ENCODE measurements around the gene ASPHD2. TPM values are rescaled to one million over a fixed set of nuclear protein-coding genes. Genes with fewer than 3 reads are reported as not detected.
"Not testable (repeated sequence)": the region's sequence is repeated elsewhere in the genome, so short reads cannot be mapped to it uniquely, and the experiment has no call there.

ASPHD2 gene
- total RNA-seq, 1 experiment from 2014 or later = 8.7 TPM

- DNase-seq (ENCODE audit: low read depth) = no peak
Observed at GRCh38 chr22:26416256-26416655, 12.8 kb upstream of the ASPHD2 start.

- DNase-seq (ENCODE audit: low read depth) = peak; percentile 86
Observed at GRCh38 chr22:26416670-26417276, 12.3 kb upstream of the ASPHD2 start.

- peak; percentile 45 for DNase-seq (ENCODE audit: low read depth)
Observed at GRCh38 chr22:26417406-26417805, 11.7 kb upstream of the ASPHD2 start.

DNA sequence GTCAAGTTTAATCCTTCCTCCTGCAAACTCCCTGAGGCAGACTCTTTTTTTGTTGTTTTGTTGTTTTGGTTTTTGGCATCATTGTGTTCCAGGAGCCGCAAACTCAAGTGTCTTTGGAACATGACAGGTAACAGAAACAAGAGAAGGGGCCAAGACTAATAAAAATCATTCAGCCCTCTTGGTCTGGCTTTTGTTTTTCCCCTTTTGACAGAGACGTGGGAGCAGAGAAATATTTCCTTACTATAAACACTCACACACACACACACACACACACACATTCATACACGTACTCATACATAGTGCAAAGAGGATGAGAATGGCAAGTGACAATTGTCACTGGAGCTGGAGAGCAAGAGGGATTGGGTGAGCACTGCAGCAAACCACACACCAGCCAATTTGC is 10.4 kb upstream of the ASPHD2 start:
- no peak for DNase-seq (ENCODE audit: low read depth)

GRCh38 chr22:26426924-26427323 is 2.1 kb upstream of the ASPHD2 start:
- no peak for DNase-seq (ENCODE audit: low read depth)

- DNase-seq (ENCODE audit: low read depth) = no peak
Observed at GRCh38 chr22:26429458-26430286, 612 bp downstream of the ASPHD2 start.

GRCh38 chr22:26430600-26430999 is 1.5 kb downstream of the ASPHD2 start:
- DNase-seq (ENCODE audit: low read depth) = no peak

- peak; percentile 23 for DNase-seq (ENCODE audit: low read depth)
Observed at GRCh38 chr22:26431261-26431995, 2.4 kb downstream of the ASPHD2 start.

- no peak for DNase-seq (ENCODE audit: low read depth)
Observed at GRCh38 chr22:26432619-26433311, 3.7 kb downstream of the ASPHD2 start.

DNA sequence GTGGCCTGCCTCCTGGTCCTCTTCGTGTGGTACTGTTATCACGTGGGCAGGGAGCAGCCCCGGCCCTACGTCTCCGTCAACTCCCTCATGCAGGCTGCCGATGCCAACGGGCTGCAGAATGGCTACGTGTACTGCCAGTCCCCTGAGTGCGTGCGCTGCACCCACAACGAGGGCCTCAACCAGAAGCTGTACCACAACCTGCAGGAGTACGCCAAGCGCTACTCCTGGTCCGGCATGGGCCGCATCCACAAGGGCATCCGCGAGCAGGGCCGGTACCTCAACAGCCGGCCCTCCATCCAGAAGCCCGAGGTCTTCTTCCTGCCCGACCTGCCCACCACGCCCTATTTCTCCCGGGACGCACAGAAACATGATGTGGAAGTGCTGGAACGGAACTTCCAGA is 4.7 kb downstream of the ASPHD2 start:
- DNase-seq (ENCODE audit: low read depth) = no peak

DNA sequence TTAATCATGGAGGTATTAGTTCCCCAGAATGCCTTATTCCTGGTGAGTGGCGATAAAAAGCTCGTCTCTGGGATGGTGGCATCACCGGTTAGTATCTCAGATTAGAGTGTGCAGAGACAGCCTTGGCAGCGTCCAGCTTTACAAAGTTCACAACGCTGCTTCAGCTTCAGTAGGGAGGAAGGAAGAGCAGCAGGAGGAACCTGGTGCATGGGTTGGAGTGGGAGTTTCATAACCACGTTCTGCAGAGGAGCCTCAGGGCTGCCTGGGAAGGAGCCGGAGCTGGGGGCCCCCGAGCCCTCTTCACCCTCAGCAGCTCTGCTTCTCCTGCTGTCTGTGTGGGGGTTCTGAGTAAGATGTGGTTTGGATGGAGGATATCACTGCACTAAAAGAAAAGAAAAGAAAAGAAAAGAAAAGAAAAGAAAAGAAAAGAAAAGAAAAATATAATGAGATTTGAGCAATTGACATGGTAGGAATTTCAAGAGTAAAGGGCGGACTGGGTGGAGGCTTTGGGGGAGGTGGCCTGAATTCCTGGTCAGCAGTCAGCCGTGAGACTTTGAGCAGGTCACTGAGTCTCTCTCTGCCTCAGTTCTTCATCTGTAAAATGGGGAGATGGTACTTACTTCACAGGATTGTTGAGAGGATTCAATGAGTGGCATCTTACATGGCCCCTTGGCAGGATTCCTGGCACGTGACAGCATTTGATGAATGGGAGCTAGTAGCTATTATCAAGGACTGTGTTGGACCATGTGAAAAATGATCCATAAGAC is 6.5 kb downstream of the ASPHD2 start:
- no peak for DNase-seq (ENCODE audit: low read depth)

DNA sequence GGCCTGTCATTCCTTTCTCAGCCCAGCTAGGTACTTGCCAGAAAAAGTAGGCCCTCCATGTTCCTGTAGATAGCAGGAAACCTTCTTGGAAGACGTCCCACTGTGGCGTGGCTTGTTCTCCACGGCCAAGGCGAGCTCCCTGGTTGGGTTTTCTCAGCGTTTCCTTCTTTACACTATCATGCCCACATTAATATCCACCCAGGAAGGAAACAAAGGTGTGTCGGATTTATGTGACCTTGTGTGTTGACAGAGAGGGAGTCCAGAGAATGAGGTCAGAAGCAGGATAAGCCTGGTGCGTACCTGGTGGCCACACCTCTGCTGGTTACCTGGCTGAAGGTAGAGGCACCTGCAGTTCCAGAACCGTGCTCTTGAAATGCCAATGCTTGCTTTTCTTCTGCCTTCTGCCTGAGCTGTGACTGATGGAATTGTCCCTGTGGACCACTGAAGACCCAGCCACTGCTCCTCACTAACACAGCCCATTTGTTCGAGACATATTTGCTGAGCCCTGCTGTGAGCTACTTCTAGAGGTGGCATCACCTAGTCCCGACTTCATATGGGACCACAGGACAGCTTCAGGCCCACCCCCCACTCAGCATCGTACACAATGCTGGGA is 7.9 kb downstream of the ASPHD2 start:
- DNase-seq (ENCODE audit: low read depth) = no peak

- DNase-seq (ENCODE audit: low read depth) = no peak
Observed at GRCh38 chr22:26437694-26438392, 8.8 kb downstream of the ASPHD2 start.

- not testable (repeated sequence) for DNase-seq (ENCODE audit: low read depth)
Observed at GRCh38 chr22:26438776-26439175, 9.7 kb downstream of the ASPHD2 start.

DNA sequence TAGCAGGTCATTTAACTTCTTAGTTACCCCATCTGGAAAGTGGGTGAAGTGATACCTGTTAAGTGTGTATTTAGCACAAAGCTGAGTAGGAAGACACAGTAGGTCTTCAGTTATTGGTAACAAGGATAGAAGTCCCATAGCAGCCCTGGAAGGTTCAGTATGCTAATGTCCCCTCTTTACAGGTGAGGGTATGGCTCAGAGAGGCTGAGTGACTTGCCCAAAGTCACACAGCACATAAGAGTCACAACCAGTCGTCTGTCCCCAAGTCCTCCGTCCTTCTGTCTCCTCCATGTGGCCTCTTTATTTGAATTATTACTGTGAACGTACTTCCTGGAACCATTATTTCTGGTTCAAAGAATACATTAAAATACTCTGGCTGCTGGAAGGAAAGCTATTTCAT is 10.5 kb downstream of the ASPHD2 start:
- DNase-seq (ENCODE audit: low read depth) = no peak

GRCh38 chr22:26442086-26442756 is 13.2 kb downstream of the ASPHD2 start:
- peak; percentile 40 for DNase-seq (ENCODE audit: low read depth)

DNA sequence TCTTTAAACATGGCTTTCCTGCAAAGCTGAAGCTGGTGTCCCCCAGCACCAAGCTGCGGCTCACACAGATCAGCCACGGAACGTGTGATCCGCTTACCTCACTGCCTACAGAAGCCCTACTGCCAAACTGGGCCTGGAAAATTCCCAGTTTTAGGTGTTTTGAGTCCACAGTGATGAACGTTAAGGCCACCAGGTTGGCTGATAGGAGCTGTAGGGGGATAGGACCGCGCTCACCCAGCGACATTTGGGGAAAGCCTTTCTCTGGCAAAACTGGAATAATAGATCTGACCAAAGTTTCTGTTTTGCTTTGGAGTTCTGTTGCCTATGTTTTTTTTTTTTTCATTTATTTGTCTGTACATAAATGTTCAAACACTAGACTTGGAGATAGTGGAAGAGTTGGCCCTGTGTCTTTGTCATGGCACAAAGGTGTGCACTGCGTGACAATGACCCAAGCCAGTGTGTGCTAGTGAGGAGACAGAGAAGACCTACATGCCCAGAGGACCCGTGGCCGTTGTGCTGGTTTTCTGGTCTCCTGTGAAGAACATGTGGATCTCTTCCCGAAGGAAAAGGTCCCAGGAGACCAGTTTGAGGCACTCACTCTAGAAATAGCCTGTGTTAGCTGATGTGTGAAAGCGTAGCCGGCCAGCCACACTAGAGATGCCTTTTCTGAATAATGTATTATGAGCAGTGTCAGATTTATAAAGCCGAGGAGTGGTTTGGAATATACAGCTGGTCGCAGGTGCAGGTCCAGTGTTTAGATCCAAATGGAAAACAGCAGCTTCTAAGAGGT is 15.0 kb downstream of the ASPHD2 start:
- DNase-seq (ENCODE audit: low read depth) = no peak

GRCh38 chr22:26444777-26445176 is 15.7 kb downstream of the ASPHD2 start:
- no peak for DNase-seq (ENCODE audit: low read depth)
